IMR-90 (cell line): Measurements from ENCODE around the gene ALG13. TPM values are rescaled to one million over a fixed set of nuclear protein-coding genes. Genes with fewer than 3 reads are reported as not detected.

Experiments used
- ATAC-seq: fragments of 200-7000 bp; cut with Tn5 transposase; 2 replicates; pipeline ENCODE4 v1.9.1; 2020; ENCODE audit warnings: low read depth, mild to moderate bottlenecking, moderate library complexity
- BruUV-seq: library from RNA; stranded (reverse); fragments of 400-500 nt; replicated peaks from 2 replicates; lab custom pipeline; 2021; lab: Mats Ljungman, UMichigan
- CTCF ChIA-PET: fragments of 300-600 bp; formaldehyde crosslinking; extraction: SDS; loops from one replicate; lab custom pipeline; 2021; ENCODE audit warnings: antibody characterized with exemption; lab: Yijun Ruan, JAX
- POLR2A ChIA-PET: fragments of 300-600 bp; sonication (Branson Sonifier 250); formaldehyde crosslinking; loops from one replicate; lab custom pipeline; 2022; ENCODE audit warnings: antibody characterized with exemption; ENCODE audit not compliant: unreplicated experiment; lab: Charles Lee
- DNase-seq: peaks from one replicate; pipeline ENCODE4 v3.0.0; 2013
- H2AFZ ChIP-seq: replicated peaks from 2 replicates; pipeline ENCODE3; 2013; ENCODE audit warnings: low read length, mild to moderate bottlenecking; ENCODE audit not compliant: poor library complexity
- H2AK5ac ChIP-seq: 2 replicates; pipeline ENCODE4 v1.6.1; 2013; ENCODE audit warnings: low read depth, low read length, inconsistent platforms
- H2AK9ac ChIP-seq: replicated peaks from 2 replicates; pipeline ENCODE3; 2013; ENCODE audit warnings: mild to moderate bottlenecking, low read depth, low read length, moderate library complexity; ENCODE audit not compliant: poor library complexity
- H2BK120ac ChIP-seq: 2 replicates; pipeline ENCODE4 v1.6.1; 2013; ENCODE audit warnings: low read depth, low read length, inconsistent platforms
- H2BK15ac ChIP-seq: 3 replicates; pipeline ENCODE4 v1.6.1; 2013; ENCODE audit warnings: low read depth, low read length, inconsistent platforms
- H2BK20ac ChIP-seq: 2 replicates; pipeline ENCODE4 v1.6.1; 2013; ENCODE audit warnings: low read depth, mild to moderate bottlenecking, inconsistent platforms, low read length, moderate library complexity
- H2BK5ac ChIP-seq: 2 replicates; pipeline ENCODE4 v1.6.1; 2013; ENCODE audit warnings: mild to moderate bottlenecking, low read depth, low read length, inconsistent platforms; ENCODE audit not compliant: poor library complexity, severe bottlenecking
- H3K14ac ChIP-seq: replicated peaks from 2 replicates; pipeline ENCODE4 v1.6.1; 2013; ENCODE audit warnings: low read depth, low read length, inconsistent platforms
- H3K18ac ChIP-seq: 2 replicates; pipeline ENCODE4 v1.6.1; 2013; ENCODE audit warnings: low read depth, low read length, control low read depth
- H3K23ac ChIP-seq: 2 replicates; pipeline ENCODE4 v1.6.1; 2013; ENCODE audit warnings: low read depth, low read length, inconsistent platforms
- H3K27ac ChIP-seq: 2 replicates; pipeline ENCODE4 v1.5.1; 2013; ENCODE audit warnings: mild to moderate bottlenecking, control low read depth, low read length; ENCODE audit not compliant: insufficient read depth
- H3K27me3 ChIP-seq: 2 replicates; pipeline ENCODE4 v1.6.1; 2013; ENCODE audit warnings: low read length; ENCODE audit not compliant: control insufficient read depth, insufficient read depth
- H3K36me3 ChIP-seq: 2 replicates; pipeline ENCODE4 v1.6.1; 2013; ENCODE audit warnings: low read length, mixed read lengths; ENCODE audit not compliant: control insufficient read depth, insufficient read depth
- H3K4ac ChIP-seq: 2 replicates; pipeline ENCODE4 v1.6.1; 2013; ENCODE audit warnings: low read depth, low read length, inconsistent platforms
- H3K4me1 ChIP-seq: 2 replicates; pipeline ENCODE4 v1.6.1; 2013; ENCODE audit warnings: low read length, mixed read lengths; ENCODE audit not compliant: control insufficient read depth, insufficient read depth
- H3K4me2 ChIP-seq: 2 replicates; pipeline ENCODE4 v1.6.1; 2013; ENCODE audit warnings: low read depth, mild to moderate bottlenecking, control low read depth, low read length, moderate library complexity
- H3K4me3 ChIP-seq: 2 replicates; pipeline ENCODE4 v1.5.1; 2013; ENCODE audit warnings: low read depth, mild to moderate bottlenecking, control low read depth, low read length, moderate library complexity; ENCODE audit not compliant: insufficient read depth
- H3K56ac ChIP-seq: 2 replicates; pipeline ENCODE4 v1.6.1; 2013; ENCODE audit warnings: low read length, inconsistent platforms; ENCODE audit not compliant: insufficient read depth; ENCODE audit errors: extremely low read depth
- H3K79me1 ChIP-seq, 2 experiments: 2 replicates each; pipeline ENCODE4 v1.6.1; 2013; ENCODE audit warnings: low read length in 2 of 2, inconsistent platforms in 1 of 2, low read depth in 1 of 2
- H3K9ac ChIP-seq: 2 replicates; pipeline ENCODE4 v1.6.1; 2013; ENCODE audit warnings: low read depth, low read length, control low read depth
- H3K9me1 ChIP-seq: 2 replicates; pipeline ENCODE4 v1.6.1; 2013; ENCODE audit warnings: low read length, inconsistent platforms; ENCODE audit not compliant: insufficient read depth
- H3K9me3 ChIP-seq: 2 replicates; pipeline ENCODE4 v1.6.1; 2013; ENCODE audit warnings: low read length; ENCODE audit not compliant: control insufficient read depth, insufficient read depth
- H4K20me1 ChIP-seq: 2 replicates; pipeline ENCODE4 v1.6.1; 2013; ENCODE audit warnings: low read length, inconsistent platforms; ENCODE audit not compliant: insufficient read depth
- H4K5ac ChIP-seq: 2 replicates; pipeline ENCODE4 v1.6.1; 2013; ENCODE audit warnings: mild to moderate bottlenecking, low read depth, low read length, control low read depth
- H4K8ac ChIP-seq, 2 experiments: 2 replicates each; pipeline ENCODE4 v1.6.1; 2013; ENCODE audit warnings: low read depth in 2 of 2, low read length in 2 of 2, control low read depth in 1 of 2, inconsistent platforms in 1 of 2
- H4K91ac ChIP-seq: 2 replicates; pipeline ENCODE4 v1.6.1; 2013; ENCODE audit warnings: low read depth, low read length, inconsistent platforms; ENCODE audit not compliant: insufficient read depth
- BHLHE40 ChIP-seq: fragments of 150-350 bp; IDR thresholded peaks from 2 replicates; pipeline ENCODE4 v1.6.1; 2016; ENCODE audit warnings: mild to moderate bottlenecking, low read depth, low read length
- CEBPB ChIP-seq: IDR thresholded peaks from 2 replicates; pipeline ENCODE4 v1.6.1; 2012; ENCODE audit warnings: low read depth, low read length, improper control_type of control experiment
- CHD1 ChIP-seq: IDR thresholded peaks from 2 replicates; pipeline ENCODE4 v1.6.1; 2012; ENCODE audit warnings: low read depth, low read length, improper control_type of control experiment
- ELK1 ChIP-seq: fragments of 150-350 bp; IDR thresholded peaks from 2 replicates; pipeline ENCODE4 v1.6.1; 2016; ENCODE audit warnings: low read depth, mild to moderate bottlenecking, low read length, moderate library complexity, borderline replicate concordance
- FOS ChIP-seq: fragments of 150-350 bp; IDR thresholded peaks from 2 replicates; pipeline ENCODE4 v1.6.1; 2016; ENCODE audit warnings: low read depth, low read length
- MAFK ChIP-seq: IDR thresholded peaks from 2 replicates; pipeline ENCODE4 v1.6.1; 2012; ENCODE audit warnings: low read depth, low read length, improper control_type of control experiment
- MAZ ChIP-seq: IDR thresholded peaks from 2 replicates; pipeline ENCODE4 v1.6.1; 2012; ENCODE audit warnings: low read depth, mild to moderate bottlenecking, low read length, improper control_type of control experiment, moderate library complexity, borderline replicate concordance
- MXI1 ChIP-seq: IDR thresholded peaks from 2 replicates; pipeline ENCODE4 v1.6.1; 2012; ENCODE audit warnings: low read depth, mild to moderate bottlenecking, low read length, moderate library complexity, borderline replicate concordance
- NFE2L2 ChIP-seq: fragments of 150-350 bp; IDR thresholded peaks from 2 replicates; pipeline ENCODE4 v1.6.1; 2016; ENCODE audit warnings: low read depth, mild to moderate bottlenecking, low read length
- POLR2A ChIP-seq: IDR thresholded peaks from 2 replicates; pipeline ENCODE4 v1.6.1; 2012; ENCODE audit warnings: mild to moderate bottlenecking, low read depth, low read length
- RAD21 ChIP-seq: IDR thresholded peaks from 2 replicates; pipeline ENCODE4 v1.6.1; 2012; ENCODE audit warnings: low read length, improper control_type of control experiment
- RCOR1 ChIP-seq: IDR thresholded peaks from 2 replicates; pipeline ENCODE4 v1.6.1; 2012; ENCODE audit warnings: mild to moderate bottlenecking, low read length, improper control_type of control experiment; ENCODE audit not compliant: insufficient replicate concordance
- RFX5 ChIP-seq: IDR thresholded peaks from 2 replicates; pipeline ENCODE4 v1.8.0; 2012; ENCODE audit warnings: low read depth, mild to moderate bottlenecking, low read length, moderate library complexity
- SMC3 ChIP-seq: fragments of 150-350 bp; IDR thresholded peaks from 2 replicates; pipeline ENCODE4 v1.6.1; 2016; ENCODE audit warnings: low read depth, mild to moderate bottlenecking, antibody characterized with exemption, low read length, moderate library complexity
- WGBS, 2 experiments: methylation state at CpG; one replicate each; pipeline versions ENCODE4 v1.1.5 to v1.1.7; 2013; ENCODE audit warnings: missing lambda C conversion rate in 2 of 2; ENCODE audit not compliant: insufficient read length in 1 of 2; ENCODE audit errors: extremely low coverage in 2 of 2; 5-methylcytosine and 5-hydroxymethylcytosine counted together
- dilution Hi-C: fragments of 300-500 bp; cut with HindIII; formaldehyde crosslinking; loops from one replicate; pipeline ENCODE4 v1.14.3; 2018; ENCODE audit warnings: low sequenced_read_pairs; ENCODE audit not compliant: unreplicated experiment
- in situ Hi-C: fragments of 300-500 bp; cut with MboI; formaldehyde crosslinking; loops from 3 replicates; pipeline ENCODE4 v1.14.3; 2019; ENCODE audit warnings: low sequenced_read_pairs, inconsistent platforms, mixed read lengths
- intact Hi-C: fragments of 100-400 bp; cut with micrococcal nuclease; formaldehyde crosslinking; loops from 2 replicates; pipeline ENCODE4 v1.10.0; 2022
- polyA plus RNA-seq, 3 experiments: library from polyadenylated mRNA; depleted of rRNA; stranded (reverse); fragments of >200 nt; gene quantifications; 2 replicates each; pipeline ENCODE4 v1.2.3, GENCODE V29; 2012; ENCODE audit warnings: low replicate concordance in 1 of 3
- total RNA-seq: library from RNA; depleted of rRNA; stranded (reverse); fragments of >200 nt; gene quantifications from 2 replicates; pipeline ENCODE4 v1.2.3, GENCODE V29; 2012
- TF ChIP-seq, protein P1 (sequence below): conservative IDR thresholded peaks from 2 replicates; pipeline ENCODE4 v1.5.1; 2012; ENCODE audit warnings: mild to moderate bottlenecking, low read depth, low read length, improper control_type of control experiment
- TF ChIP-seq, protein P2 (sequence below): fragments of 150-350 bp; IDR thresholded peaks from 2 replicates; pipeline ENCODE4 v1.6.1; 2017; ENCODE audit warnings: mild to moderate bottlenecking, antibody characterized with exemption, low read length, low read depth

The ALG13 gene
- total and polyA plus RNA-seq, 2 of the 4 experiments (the other 2 are of a cell fraction), result 42.7 to 54.0 TPM

DNA sequence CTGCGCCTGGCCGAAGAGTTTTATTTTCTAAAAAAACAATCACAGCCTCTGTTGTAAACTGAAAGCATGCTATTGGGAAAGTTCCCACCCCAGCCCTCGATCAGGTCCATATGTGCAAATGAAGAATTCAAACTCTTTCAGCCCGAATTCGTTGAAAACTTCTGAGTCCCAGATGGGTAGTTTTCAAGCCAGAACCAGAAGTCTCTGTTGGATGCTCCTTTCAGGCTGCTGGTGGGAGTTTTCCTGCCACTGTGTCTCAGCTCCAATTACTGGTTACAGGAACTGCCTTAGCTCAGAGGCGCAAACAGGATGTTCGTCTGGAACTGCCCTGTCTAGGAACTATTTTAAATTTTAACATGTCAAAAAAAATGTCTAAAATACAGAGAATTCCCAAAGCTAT is 9.3 kb upstream of the ALG13 start:
- no peak overlapping the region for H3K4me2 ChIP-seq
- H3K79me1 ChIP-seq, result no peaks in the 10 kb centered on the region
- no peak overlapping the region for H3K18ac ChIP-seq
- TF ChIP-seq, protein P1, sequence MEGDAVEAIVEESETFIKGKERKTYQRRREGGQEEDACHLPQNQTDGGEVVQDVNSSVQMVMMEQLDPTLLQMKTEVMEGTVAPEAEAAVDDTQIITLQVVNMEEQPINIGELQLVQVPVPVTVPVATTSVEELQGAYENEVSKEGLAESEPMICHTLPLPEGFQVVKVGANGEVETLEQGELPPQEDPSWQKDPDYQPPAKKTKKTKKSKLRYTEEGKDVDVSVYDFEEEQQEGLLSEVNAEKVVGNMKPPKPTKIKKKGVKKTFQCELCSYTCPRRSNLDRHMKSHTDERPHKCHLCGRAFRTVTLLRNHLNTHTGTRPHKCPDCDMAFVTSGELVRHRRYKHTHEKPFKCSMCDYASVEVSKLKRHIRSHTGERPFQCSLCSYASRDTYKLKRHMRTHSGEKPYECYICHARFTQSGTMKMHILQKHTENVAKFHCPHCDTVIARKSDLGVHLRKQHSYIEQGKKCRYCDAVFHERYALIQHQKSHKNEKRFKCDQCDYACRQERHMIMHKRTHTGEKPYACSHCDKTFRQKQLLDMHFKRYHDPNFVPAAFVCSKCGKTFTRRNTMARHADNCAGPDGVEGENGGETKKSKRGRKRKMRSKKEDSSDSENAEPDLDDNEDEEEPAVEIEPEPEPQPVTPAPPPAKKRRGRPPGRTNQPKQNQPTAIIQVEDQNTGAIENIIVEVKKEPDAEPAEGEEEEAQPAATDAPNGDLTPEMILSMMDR, result no peak
- no peak for TF ChIP-seq RAD21
- TF ChIP-seq MAZ, result no peak
- no peak for TF ChIP-seq MAFK
- no peak for TF ChIP-seq POLR2A
- no peak for TF ChIP-seq MXI1
- TF ChIP-seq CEBPB, result no peak
- no peak for TF ChIP-seq RFX5
- no peak for TF ChIP-seq FOS
- TF ChIP-seq SMC3, result no peak
- TF ChIP-seq BHLHE40, result no peak
- no peak for TF ChIP-seq CHD1
- TF ChIP-seq ELK1, result no peak
- no peak for TF ChIP-seq NFE2L2
- TF ChIP-seq, protein P2, sequence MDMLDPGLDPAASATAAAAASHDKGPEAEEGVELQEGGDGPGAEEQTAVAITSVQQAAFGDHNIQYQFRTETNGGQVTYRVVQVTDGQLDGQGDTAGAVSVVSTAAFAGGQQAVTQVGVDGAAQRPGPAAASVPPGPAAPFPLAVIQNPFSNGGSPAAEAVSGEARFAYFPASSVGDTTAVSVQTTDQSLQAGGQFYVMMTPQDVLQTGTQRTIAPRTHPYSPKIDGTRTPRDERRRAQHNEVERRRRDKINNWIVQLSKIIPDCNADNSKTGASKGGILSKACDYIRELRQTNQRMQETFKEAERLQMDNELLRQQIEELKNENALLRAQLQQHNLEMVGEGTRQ, result no peak
- no peak for TF ChIP-seq RCOR1
- ATAC-seq (no peak), DNase-seq (no peak)
- H2BK15ac ChIP-seq, result no peak overlapping the region
- H3K9ac ChIP-seq, result no peak overlapping the region
- H4K91ac ChIP-seq, result no peak overlapping the region
- WGBS, 2 experiments, result 52% methylated on average over 3 of the region's 7 CpGs; no CpG with 5 or more reads in 1 of the 2 experiments
- H3K36me3 ChIP-seq, result no peaks in the 10 kb centered on the region
- H3K9me3 ChIP-seq, result no peaks in the 10 kb centered on the region
- no peak overlapping the region for H2AK5ac ChIP-seq
- H3K27ac ChIP-seq, result no peak overlapping the region
- ChIA-PET POLR2A (no interaction called here), CTCF (no interaction called here)
- no peak overlapping the region for H2BK20ac ChIP-seq
- H4K20me1 ChIP-seq, result no peaks in the 10 kb centered on the region
- no peak overlapping the region for H3K14ac ChIP-seq
- no peaks in the 10 kb centered on the region for H3K4me1 ChIP-seq
- H2AFZ ChIP-seq, result no peak overlapping the region
- no peak overlapping the region for H3K56ac ChIP-seq
- no peak overlapping the region for H2BK5ac ChIP-seq
- H3K9me1 ChIP-seq, result no peaks in the 10 kb centered on the region
- intact Hi-C loops, result no loop called here
- H3K27me3 ChIP-seq, result peaks cover 6% of the 10 kb centered on the region
- H2AK9ac ChIP-seq, result no peak overlapping the region
- no peak overlapping the region for H2BK120ac ChIP-seq
- no peak overlapping the region for H4K5ac ChIP-seq
- H3K4ac ChIP-seq, result no peak overlapping the region
- H4K8ac ChIP-seq, result no peak overlapping the region
- H3K4me3 ChIP-seq, result no peak overlapping the region
- dilution Hi-C loops, result no loop called here
- in situ Hi-C loops, result no loop called here
- no peak overlapping the region for H3K23ac ChIP-seq
- no TSS peak for BruUV-seq
